Vagina (tissue), 2 donors: Measurements from ENCODE around the gene AARS2. TPM values are rescaled to one million over a fixed set of nuclear protein-coding genes. Genes with fewer than 3 reads are reported as not detected.

Source experiments
- DNase-seq, 2 donors: peaks; one replicate each; pipeline ENCODE4 v3.0.0-alpha.2; 2017; ENCODE audit errors: extremely low spot score in 2 of 2
- H3K27ac ChIP-seq: fragments of 200-600 bp; sonication (generic); one replicate; pipeline ENCODE4 v1.5.1; 2019
- H3K27me3 ChIP-seq: fragments of 200-600 bp; sonication (generic); one replicate; pipeline ENCODE4 v1.5.1; 2019
- H3K36me3 ChIP-seq, 2 donors: fragments of 200-600 bp; sonication (generic); one replicate each; pipeline ENCODE4 v1.5.1; 2017 to 2019
- H3K4me1 ChIP-seq: fragments of 200-600 bp; sonication (generic); one replicate; pipeline ENCODE4 v1.5.1; 2019
- H3K4me3 ChIP-seq, 2 donors: fragments of 200-600 bp; sonication (generic); 1 replicate in 1 of 2; 2 replicates in 1 of 2; pipeline ENCODE4 v1.5.1; 2016 to 2019
- H3K9me3 ChIP-seq: fragments of 200-600 bp; sonication (generic); one replicate; pipeline ENCODE4 v1.5.1; 2019
- CTCF ChIP-seq, 3 experiments: fragments of 450-650 bp in 2 of 3; fragments of 200-600 bp in 1 of 3; sonication (generic) in 1 of 3; IDR thresholded peaks; one replicate each; pipeline ENCODE4 v1.5.1; 2017 to 2019; ENCODE audit warnings: antibody characterized with exemption in 3 of 3, mild to moderate bottlenecking in 2 of 3, moderate library complexity in 2 of 3
- POLR2A ChIP-seq, 2 donors: fragments of 450-650 bp; IDR thresholded peaks; one replicate each; pipeline ENCODE4 v1.6.1; 2017; ENCODE audit warnings: antibody characterized with exemption in 2 of 2, mild to moderate bottlenecking in 2 of 2, moderate library complexity in 2 of 2
- POLR2AphosphoS5 ChIP-seq, 2 donors: sonication (generic); formaldehyde crosslinking; IDR thresholded peaks; one replicate each; pipeline ENCODE4 v1.9.0; 2017; ENCODE audit warnings: antibody characterized with exemption in 2 of 2, mild to moderate bottlenecking in 2 of 2, low read depth in 1 of 2; ENCODE audit not compliant: insufficient read depth in 1 of 2
- intact Hi-C: fragments of 100-400 bp; cut with DNase I; formaldehyde crosslinking; loops from one replicate; pipeline ENCODE4 v1.15.1; 2023
- total RNA-seq: library from RNA; depleted of rRNA; stranded (reverse); fragments of >200 nt; gene quantifications from one replicate; pipeline ENCODE4 v1.2.3, GENCODE V29; 2016

The AARS2 gene
- total RNA-seq, 1 donor from 2014 or later = 13.3 TPM

- no peaks in the 10 kb centered on the region for H3K9me3 ChIP-seq
- no peak overlapping the region for H3K4me3 ChIP-seq
- no peak for DNase-seq
- intact Hi-C loops = no loop called here
- H3K4me1 ChIP-seq = peaks cover 10% of the 10 kb centered on the region
- H3K27ac ChIP-seq = no peak overlapping the region
- TF ChIP-seq CTCF (IDR thresholded peaks at IDR 0.05) = no peak
- TF ChIP-seq POLR2A (IDR thresholded peaks at IDR 0.05) = no peak
- no peak for TF ChIP-seq POLR2AphosphoS5 (IDR thresholded peaks at IDR 0.05; ENCODE audit: insufficient read depth in 1 of 2, low read depth in 1 of 2)
- no peaks in the 10 kb centered on the region for H3K27me3 ChIP-seq
- no peaks in the 10 kb centered on the region for H3K36me3 ChIP-seq
Observed at GRCh38 chr6:44278774-44279697, 34.1 kb downstream of the AARS2 start.

- TF ChIP-seq CTCF (IDR thresholded peaks at IDR 0.05) (no peak), POLR2A (IDR thresholded peaks at IDR 0.05) (no peak), POLR2AphosphoS5 (IDR thresholded peaks at IDR 0.05; ENCODE audit: insufficient read depth in 1 of 2, low read depth in 1 of 2) (no peak)
- Histone ChIP-seq H3K27ac (no peak overlapping the region), H3K4me3 (no peak overlapping the region), H3K27me3 (peaks cover under 1% of the 10 kb centered on the region), H3K36me3 (no peaks in the 10 kb centered on the region), H3K9me3 (no peaks in the 10 kb centered on the region), H3K4me1 (peaks cover 10% of the 10 kb centered on the region)
- intact Hi-C loops = no loop called here
- no peak for DNase-seq
Observed at GRCh38 chr6:44278315-44278714, 34.8 kb downstream of the AARS2 start.

GRCh38 chr6:44277763-44278162 lies 35.4 kb downstream of the AARS2 start:
- Histone ChIP-seq H3K27ac (no peak overlapping the region), H3K36me3 (no peaks in the 10 kb centered on the region), H3K4me3 (no peak overlapping the region), H3K4me1 (peaks cover 10% of the 10 kb centered on the region), H3K27me3 (peaks cover 4% of the 10 kb centered on the region), H3K9me3 (no peaks in the 10 kb centered on the region)
- DNase-seq = no peak
- TF ChIP-seq POLR2A (IDR thresholded peaks at IDR 0.05) = no peak
- no peak for TF ChIP-seq CTCF (IDR thresholded peaks at IDR 0.05)
- TF ChIP-seq POLR2AphosphoS5 (IDR thresholded peaks at IDR 0.05; ENCODE audit: insufficient read depth in 1 of 2, low read depth in 1 of 2) = no peak
- intact Hi-C loops = no loop called here

- peaks cover 4% of the 10 kb centered on the region for H3K27me3 ChIP-seq
Observed at GRCh38 chr6:44276667-44277640, 36.2 kb downstream of the AARS2 start.

More at GRCh38 chr6:44276667-44277640, 36.2 kb downstream of the AARS2 start:
- H3K4me3 ChIP-seq = no peak overlapping the region
- H3K36me3 ChIP-seq = no peaks in the 10 kb centered on the region
- H3K9me3 ChIP-seq = no peaks in the 10 kb centered on the region
- intact Hi-C loops = no loop called here
- no peak for TF ChIP-seq POLR2AphosphoS5 (IDR thresholded peaks at IDR 0.05; ENCODE audit: insufficient read depth in 1 of 2, low read depth in 1 of 2)
- TF ChIP-seq POLR2A (IDR thresholded peaks at IDR 0.05) = no peak
- TF ChIP-seq CTCF (IDR thresholded peaks at IDR 0.05) = no peak
- DNase-seq = no peak
- H3K4me1 ChIP-seq = peaks cover 10% of the 10 kb centered on the region
- no peak overlapping the region for H3K27ac ChIP-seq
